HS-5 (cell line): ENCODE measurements around the gene ZNF10.

Experiments used
- DNase-seq: peaks from one replicate; pipeline ENCODE4 v3.0.0-alpha.2; 2012; ENCODE audit warnings: low read depth

ZNF10 gene

DNA sequence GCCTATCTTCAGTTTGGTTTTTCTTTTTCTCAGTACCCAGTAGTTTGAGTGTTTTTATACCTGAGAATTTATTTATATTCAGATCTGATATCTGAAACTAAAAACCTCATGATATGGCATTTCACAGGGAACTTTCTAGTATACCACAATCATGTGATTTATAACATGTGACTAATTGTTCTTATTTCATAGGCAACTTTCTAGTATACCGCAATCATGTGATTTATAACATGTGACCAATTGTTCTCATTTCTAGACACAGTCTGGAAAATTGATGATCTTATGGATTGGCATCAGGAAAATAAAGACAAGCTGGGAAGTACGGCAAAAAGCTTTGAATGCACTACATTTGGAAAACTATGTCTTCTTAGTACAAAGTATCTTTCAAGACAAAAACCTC lies 71.5 kb downstream of the ZNF10 start:
- no peak for DNase-seq

GRCh38 chr12:133202493-133203343 lies 72.3 kb downstream of the ZNF10 start:
- no peak for DNase-seq

GRCh38 chr12:133203344-133204263 lies 73.2 kb downstream of the ZNF10 start:
- DNase-seq = no peak

DNA sequence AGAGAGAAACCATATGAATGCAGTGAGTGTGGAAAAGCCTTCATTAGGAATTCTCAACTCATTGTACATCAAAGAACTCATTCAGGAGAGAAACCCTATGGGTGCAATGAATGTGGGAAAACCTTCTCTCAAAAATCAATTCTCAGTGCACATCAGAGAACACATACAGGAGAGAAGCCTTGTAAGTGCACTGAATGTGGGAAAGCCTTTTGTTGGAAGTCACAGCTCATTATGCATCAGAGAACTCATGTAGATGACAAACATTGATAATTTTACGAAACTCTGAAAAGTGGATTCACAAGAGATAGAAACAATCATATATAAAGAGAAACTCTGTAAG lies 73.8 kb downstream of the ZNF10 start:
- DNase-seq = no peak

GRCh38 chr12:133206390-133206789 lies 76.0 kb downstream of the ZNF10 start:
- no peak for DNase-seq
